ENCODE measurements around the gene PRPF40A. TPM values are rescaled to one million over a fixed set of nuclear protein-coding genes. Genes with fewer than 3 reads are reported as not detected.

The PRPF40A gene
- total and polyA plus RNA-seq, 2 donors (not counting 1 experiment from before 2014, with no cell fraction given): 91.7 to 105 TPM

DNA sequence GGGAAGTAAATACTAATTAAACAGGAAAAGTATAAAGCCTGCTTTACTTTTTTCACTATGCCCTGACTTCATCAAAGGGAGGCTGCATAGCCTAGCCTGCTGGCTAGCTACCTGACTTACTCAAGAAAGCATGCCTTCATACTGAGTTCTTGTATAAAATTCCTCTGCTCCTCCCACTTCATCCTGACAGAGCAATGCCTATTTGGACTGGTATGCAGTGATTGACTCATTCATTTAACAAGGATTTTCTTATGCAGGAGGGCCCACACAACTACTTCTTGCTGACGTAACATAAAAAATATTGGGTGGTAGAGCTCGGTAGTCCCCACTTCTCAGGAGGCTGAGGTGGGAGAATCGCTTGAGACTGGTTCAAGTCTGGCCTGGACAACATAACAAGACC lies 70.5 kb downstream of the PRPF40A start:
- Histone ChIP-seq H3K27me3 (ENCODE audit: control insufficient read depth, insufficient read depth, low read length) (no peaks in the 10 kb centered on the region), H3K4me3 (replicated peaks in 1 of 4; ENCODE audit: control extremely low read depth in 1 of 4, insufficient read depth in 1 of 4, low read depth in 3 of 4, low read length in 4 of 4) (no peak overlapping the region), H3K9me3 (ENCODE audit: control insufficient read depth, insufficient read depth, low read depth, low read length) (no peaks in the 10 kb centered on the region), H3K27ac (ENCODE audit: insufficient read depth, low read length) (peak overlapping the region; percentile 31), H3K4me2 (ENCODE audit: extremely low read depth, insufficient read depth, low read length) (no peak overlapping the region), H2AFZ (ENCODE audit: low read length) (no peak overlapping the region), H3K9ac (ENCODE audit: insufficient read depth, low read length) (no peak overlapping the region), H3K4me1 (ENCODE audit: control insufficient read depth, extremely low read depth, insufficient read depth, low read length) (peaks cover 8% of the 10 kb centered on the region), H4K20me1 (ENCODE audit: control insufficient read depth, extremely low read depth, insufficient read depth, low read length) (no peaks in the 10 kb centered on the region), H3K79me2 (ENCODE audit: control insufficient read depth, insufficient read depth, low read length) (no peaks in the 10 kb centered on the region), H3K36me3 (ENCODE audit: control insufficient read depth, insufficient read depth, low read length) (no peaks in the 10 kb centered on the region)
- DNase-seq (ENCODE audit: low read depth in 2 of 2): peak; percentile 69 to 97
- no peak for TF ChIP-seq EZH2 (IDR thresholded peaks at IDR 0.05; ENCODE audit: low read length, missing control alignments)
- TF ChIP-seq, protein P1, sequence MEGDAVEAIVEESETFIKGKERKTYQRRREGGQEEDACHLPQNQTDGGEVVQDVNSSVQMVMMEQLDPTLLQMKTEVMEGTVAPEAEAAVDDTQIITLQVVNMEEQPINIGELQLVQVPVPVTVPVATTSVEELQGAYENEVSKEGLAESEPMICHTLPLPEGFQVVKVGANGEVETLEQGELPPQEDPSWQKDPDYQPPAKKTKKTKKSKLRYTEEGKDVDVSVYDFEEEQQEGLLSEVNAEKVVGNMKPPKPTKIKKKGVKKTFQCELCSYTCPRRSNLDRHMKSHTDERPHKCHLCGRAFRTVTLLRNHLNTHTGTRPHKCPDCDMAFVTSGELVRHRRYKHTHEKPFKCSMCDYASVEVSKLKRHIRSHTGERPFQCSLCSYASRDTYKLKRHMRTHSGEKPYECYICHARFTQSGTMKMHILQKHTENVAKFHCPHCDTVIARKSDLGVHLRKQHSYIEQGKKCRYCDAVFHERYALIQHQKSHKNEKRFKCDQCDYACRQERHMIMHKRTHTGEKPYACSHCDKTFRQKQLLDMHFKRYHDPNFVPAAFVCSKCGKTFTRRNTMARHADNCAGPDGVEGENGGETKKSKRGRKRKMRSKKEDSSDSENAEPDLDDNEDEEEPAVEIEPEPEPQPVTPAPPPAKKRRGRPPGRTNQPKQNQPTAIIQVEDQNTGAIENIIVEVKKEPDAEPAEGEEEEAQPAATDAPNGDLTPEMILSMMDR (conservative IDR thresholded peaks at IDR 0.05 in 1 of 2, IDR thresholded peaks at IDR 0.05 in 1 of 2; ENCODE audit: low read depth in 1 of 2, low read length in 2 of 2): no peak

DNA sequence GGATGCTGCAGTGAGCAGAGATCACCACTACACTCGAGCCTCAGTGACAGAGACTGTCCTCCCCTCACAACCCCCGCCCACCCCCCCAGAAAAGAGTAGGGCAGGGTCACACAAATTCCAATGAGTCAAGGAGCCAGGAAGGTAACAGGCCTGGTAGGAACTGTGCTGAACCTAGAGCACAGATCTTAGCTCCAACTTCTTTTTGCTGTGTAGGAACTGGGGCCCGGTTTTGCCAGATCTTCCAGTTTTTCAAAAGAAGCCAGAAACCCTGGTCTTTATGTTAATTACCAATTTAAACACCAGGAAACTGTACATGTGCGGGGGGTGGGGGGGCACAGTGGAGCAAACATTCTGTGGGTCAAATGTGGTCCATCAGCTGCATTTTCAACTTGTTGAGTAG lies 71.0 kb downstream of the PRPF40A start:
- Histone ChIP-seq H3K27me3 (ENCODE audit: control insufficient read depth, insufficient read depth, low read length) (no peaks in the 10 kb centered on the region), H3K9ac (ENCODE audit: insufficient read depth, low read length) (no peak overlapping the region), H3K4me3 (replicated peaks in 1 of 4; ENCODE audit: control extremely low read depth in 1 of 4, insufficient read depth in 1 of 4, low read depth in 3 of 4, low read length in 4 of 4) (no peak overlapping the region), H4K20me1 (ENCODE audit: control insufficient read depth, extremely low read depth, insufficient read depth, low read length) (no peaks in the 10 kb centered on the region), H3K79me2 (ENCODE audit: control insufficient read depth, insufficient read depth, low read length) (no peaks in the 10 kb centered on the region), H3K4me2 (ENCODE audit: extremely low read depth, insufficient read depth, low read length) (no peak overlapping the region), H2AFZ (ENCODE audit: low read length) (no peak overlapping the region), H3K36me3 (ENCODE audit: control insufficient read depth, insufficient read depth, low read length) (no peaks in the 10 kb centered on the region), H3K9me3 (ENCODE audit: control insufficient read depth, insufficient read depth, low read depth, low read length) (no peaks in the 10 kb centered on the region), H3K27ac (ENCODE audit: insufficient read depth, low read length) (no peak overlapping the region), H3K4me1 (ENCODE audit: control insufficient read depth, extremely low read depth, insufficient read depth, low read length) (peaks cover 8% of the 10 kb centered on the region)
- TF ChIP-seq, protein P1 (conservative IDR thresholded peaks at IDR 0.05 in 1 of 2, IDR thresholded peaks at IDR 0.05 in 1 of 2; ENCODE audit: low read depth in 1 of 2, low read length in 2 of 2): no peak
- no peak for TF ChIP-seq EZH2 (IDR thresholded peaks at IDR 0.05; ENCODE audit: low read length, missing control alignments)
- no peak for DNase-seq (ENCODE audit: low read depth in 2 of 2)

DNA sequence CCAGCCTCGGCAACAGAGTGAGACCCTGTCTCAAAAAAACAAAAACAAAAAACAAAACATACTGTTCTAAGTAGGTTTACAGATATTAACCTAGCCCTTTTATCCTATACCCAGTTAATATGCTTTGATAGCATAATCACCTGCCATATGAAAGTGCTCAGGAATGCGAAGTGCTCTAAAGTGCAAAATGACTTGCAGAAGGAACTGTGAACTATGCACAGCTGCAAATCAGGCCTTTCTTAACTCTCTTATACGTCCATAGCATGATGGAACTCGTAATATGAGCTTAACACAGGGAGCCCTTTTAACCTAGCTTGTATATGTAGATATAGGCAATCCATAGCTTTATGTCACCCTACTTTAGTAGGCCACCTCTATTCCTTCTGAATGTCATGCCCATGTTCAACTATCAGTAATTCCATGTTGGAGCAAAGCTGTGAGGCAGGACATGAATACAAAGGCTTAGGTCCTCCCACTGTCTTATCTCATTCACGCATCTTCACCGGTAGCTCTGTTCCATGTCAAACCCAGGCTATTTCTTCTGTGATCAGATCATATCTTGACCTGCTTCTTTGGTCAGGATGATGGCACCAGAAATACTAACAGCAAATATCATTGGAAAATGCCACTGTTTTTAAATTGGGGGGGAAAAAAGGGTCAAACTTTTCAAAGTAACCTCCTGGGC lies 72.9 kb downstream of the PRPF40A start:
- no peak for DNase-seq (ENCODE audit: low read depth in 2 of 2)
- H3K27me3 ChIP-seq (ENCODE audit: control insufficient read depth, insufficient read depth, low read length): no peaks in the 10 kb centered on the region
- TF ChIP-seq, protein P1 (conservative IDR thresholded peaks at IDR 0.05 in 1 of 2, IDR thresholded peaks at IDR 0.05 in 1 of 2; ENCODE audit: low read depth in 1 of 2, low read length in 2 of 2): no peak
- TF ChIP-seq EZH2 (IDR thresholded peaks at IDR 0.05; ENCODE audit: low read length, missing control alignments): no peak

More for the DNA sequence above, 72.9 kb downstream of the PRPF40A start:
- no peak overlapping the region for H2AFZ ChIP-seq (ENCODE audit: low read length)
- H4K20me1 ChIP-seq (ENCODE audit: control insufficient read depth, extremely low read depth, insufficient read depth, low read length): no peaks in the 10 kb centered on the region
- H3K79me2 ChIP-seq (ENCODE audit: control insufficient read depth, insufficient read depth, low read length): no peaks in the 10 kb centered on the region
- no peak overlapping the region for H3K4me2 ChIP-seq (ENCODE audit: extremely low read depth, insufficient read depth, low read length)
- no peak overlapping the region for H3K4me3 ChIP-seq (replicated peaks in 1 of 4; ENCODE audit: control extremely low read depth in 1 of 4, insufficient read depth in 1 of 4, low read depth in 3 of 4, low read length in 4 of 4)
- H3K9ac ChIP-seq (ENCODE audit: insufficient read depth, low read length): no peak overlapping the region
- peaks cover 8% of the 10 kb centered on the region for H3K4me1 ChIP-seq (ENCODE audit: control insufficient read depth, extremely low read depth, insufficient read depth, low read length)
- peaks cover 6% of the 10 kb centered on the region for H3K36me3 ChIP-seq (ENCODE audit: control insufficient read depth, insufficient read depth, low read length)
- no peak overlapping the region for H3K27ac ChIP-seq (ENCODE audit: insufficient read depth, low read length)
- no peaks in the 10 kb centered on the region for H3K9me3 ChIP-seq (ENCODE audit: control insufficient read depth, insufficient read depth, low read depth, low read length)
